ENCODE results near the gene GSTO2. TPM values are rescaled to one million over a fixed set of nuclear protein-coding genes. Genes with fewer than 3 reads are reported as not detected.

The GSTO2 gene
- total and polyA plus RNA-seq, 2 of the 13 experiments (the other 11 are each of a cell fraction or from before 2014, with no cell fraction given) = 2.1 to 7.9 TPM

DNA sequence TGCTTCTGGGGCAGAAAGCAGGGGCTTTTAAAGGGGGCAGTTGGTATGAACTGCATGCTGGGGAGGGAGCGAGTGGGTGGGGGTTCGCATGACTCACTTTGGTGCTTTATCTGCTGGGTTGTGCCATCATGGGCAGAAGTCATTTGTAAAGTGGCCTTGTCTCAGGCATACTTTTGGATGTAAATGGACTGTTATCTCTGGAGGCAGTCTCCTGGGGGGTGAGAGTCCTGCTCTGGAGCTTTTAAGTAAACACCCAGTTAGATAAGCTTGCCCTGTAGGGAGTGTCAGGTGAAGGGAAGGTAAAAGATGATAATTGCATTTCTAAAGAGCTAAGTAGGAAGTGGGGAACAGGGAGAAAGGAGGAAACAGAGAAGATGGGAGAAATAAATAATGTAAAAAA is 15.9 kb upstream of the GSTO2 start (continued):
- TF ChIP-seq, protein P1, sequence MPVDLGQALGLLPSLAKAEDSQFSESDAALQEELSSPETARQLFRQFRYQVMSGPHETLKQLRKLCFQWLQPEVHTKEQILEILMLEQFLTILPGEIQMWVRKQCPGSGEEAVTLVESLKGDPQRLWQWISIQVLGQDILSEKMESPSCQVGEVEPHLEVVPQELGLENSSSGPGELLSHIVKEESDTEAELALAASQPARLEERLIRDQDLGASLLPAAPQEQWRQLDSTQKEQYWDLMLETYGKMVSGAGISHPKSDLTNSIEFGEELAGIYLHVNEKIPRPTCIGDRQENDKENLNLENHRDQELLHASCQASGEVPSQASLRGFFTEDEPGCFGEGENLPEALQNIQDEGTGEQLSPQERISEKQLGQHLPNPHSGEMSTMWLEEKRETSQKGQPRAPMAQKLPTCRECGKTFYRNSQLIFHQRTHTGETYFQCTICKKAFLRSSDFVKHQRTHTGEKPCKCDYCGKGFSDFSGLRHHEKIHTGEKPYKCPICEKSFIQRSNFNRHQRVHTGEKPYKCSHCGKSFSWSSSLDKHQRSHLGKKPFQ (CRISPR knock-in tag; IDR thresholded peaks at IDR 0.05; ENCODE audit: insufficient replicate concordance) = peak; percentile 73
- TF ChIP-seq MTF2 (CRISPR knock-in tag; IDR thresholded peaks at IDR 0.05; ENCODE audit: borderline replicate concordance) (no peak), MATR3 (CRISPR knock-in tag; IDR thresholded peaks at IDR 0.05) (no peak), ZFP41 (CRISPR knock-in tag; IDR thresholded peaks at IDR 0.05; ENCODE audit: borderline replicate concordance) (no peak), FOXJ3 (CRISPR knock-in tag; IDR thresholded peaks at IDR 0.05; ENCODE audit: borderline replicate concordance) (peak; percentile 83; the same call in 1 of the 2 replicates), GABPB1 (CRISPR knock-in tag; IDR thresholded peaks at IDR 0.05) (no peak), TBX3 (IDR thresholded peaks at IDR 0.05; ENCODE audit: borderline replicate concordance) (0 out of 2 replicates have a peak, but pooled peaks have one; percentile 44), PCBP2 (optimal IDR thresholded peaks at IDR 0.05; ENCODE audit: low read depth, low read length, poor library complexity, severe bottlenecking) (no peak)
- TF ChIP-seq, protein P2, sequence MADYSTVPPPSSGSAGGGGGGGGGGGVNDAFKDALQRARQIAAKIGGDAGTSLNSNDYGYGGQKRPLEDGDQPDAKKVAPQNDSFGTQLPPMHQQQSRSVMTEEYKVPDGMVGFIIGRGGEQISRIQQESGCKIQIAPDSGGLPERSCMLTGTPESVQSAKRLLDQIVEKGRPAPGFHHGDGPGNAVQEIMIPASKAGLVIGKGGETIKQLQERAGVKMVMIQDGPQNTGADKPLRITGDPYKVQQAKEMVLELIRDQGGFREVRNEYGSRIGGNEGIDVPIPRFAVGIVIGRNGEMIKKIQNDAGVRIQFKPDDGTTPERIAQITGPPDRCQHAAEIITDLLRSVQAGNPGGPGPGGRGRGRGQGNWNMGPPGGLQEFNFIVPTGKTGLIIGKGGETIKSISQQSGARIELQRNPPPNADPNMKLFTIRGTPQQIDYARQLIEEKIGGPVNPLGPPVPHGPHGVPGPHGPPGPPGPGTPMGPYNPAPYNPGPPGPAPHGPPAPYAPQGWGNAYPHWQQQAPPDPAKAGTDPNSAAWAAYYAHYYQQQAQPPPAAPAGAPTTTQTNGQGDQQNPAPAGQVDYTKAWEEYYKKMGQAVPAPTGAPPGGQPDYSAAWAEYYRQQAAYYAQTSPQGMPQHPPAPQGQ (CRISPR knock-in tag; IDR thresholded peaks at IDR 0.05; ENCODE audit: borderline replicate concordance) = no peak
- TF ChIP-seq, protein P3, sequence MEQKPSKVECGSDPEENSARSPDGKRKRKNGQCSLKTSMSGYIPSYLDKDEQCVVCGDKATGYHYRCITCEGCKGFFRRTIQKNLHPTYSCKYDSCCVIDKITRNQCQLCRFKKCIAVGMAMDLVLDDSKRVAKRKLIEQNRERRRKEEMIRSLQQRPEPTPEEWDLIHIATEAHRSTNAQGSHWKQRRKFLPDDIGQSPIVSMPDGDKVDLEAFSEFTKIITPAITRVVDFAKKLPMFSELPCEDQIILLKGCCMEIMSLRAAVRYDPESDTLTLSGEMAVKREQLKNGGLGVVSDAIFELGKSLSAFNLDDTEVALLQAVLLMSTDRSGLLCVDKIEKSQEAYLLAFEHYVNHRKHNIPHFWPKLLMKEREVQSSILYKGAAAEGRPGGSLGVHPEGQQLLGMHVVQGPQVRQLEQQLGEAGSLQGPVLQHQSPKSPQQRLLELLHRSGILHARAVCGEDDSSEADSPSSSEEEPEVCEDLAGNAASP (CRISPR knock-in tag; IDR thresholded peaks at IDR 0.05; ENCODE audit: borderline replicate concordance) = peak; percentile 85; the same call in 1 of the 2 replicates
- TF ChIP-seq, protein P4, sequence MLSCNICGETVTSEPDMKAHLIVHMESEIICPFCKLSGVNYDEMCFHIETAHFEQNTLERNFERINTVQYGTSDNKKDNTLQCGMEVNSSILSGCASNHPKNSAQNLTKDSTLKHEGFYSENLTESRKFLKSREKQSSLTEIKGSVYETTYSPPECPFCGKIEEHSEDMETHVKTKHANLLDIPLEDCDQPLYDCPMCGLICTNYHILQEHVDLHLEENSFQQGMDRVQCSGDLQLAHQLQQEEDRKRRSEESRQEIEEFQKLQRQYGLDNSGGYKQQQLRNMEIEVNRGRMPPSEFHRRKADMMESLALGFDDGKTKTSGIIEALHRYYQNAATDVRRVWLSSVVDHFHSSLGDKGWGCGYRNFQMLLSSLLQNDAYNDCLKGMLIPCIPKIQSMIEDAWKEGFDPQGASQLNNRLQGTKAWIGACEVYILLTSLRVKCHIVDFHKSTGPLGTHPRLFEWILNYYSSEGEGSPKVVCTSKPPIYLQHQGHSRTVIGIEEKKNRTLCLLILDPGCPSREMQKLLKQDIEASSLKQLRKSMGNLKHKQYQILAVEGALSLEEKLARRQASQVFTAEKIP (CRISPR knock-in tag; IDR thresholded peaks at IDR 0.05; ENCODE audit: borderline replicate concordance) = no peak
- TF ChIP-seq, protein P5, sequence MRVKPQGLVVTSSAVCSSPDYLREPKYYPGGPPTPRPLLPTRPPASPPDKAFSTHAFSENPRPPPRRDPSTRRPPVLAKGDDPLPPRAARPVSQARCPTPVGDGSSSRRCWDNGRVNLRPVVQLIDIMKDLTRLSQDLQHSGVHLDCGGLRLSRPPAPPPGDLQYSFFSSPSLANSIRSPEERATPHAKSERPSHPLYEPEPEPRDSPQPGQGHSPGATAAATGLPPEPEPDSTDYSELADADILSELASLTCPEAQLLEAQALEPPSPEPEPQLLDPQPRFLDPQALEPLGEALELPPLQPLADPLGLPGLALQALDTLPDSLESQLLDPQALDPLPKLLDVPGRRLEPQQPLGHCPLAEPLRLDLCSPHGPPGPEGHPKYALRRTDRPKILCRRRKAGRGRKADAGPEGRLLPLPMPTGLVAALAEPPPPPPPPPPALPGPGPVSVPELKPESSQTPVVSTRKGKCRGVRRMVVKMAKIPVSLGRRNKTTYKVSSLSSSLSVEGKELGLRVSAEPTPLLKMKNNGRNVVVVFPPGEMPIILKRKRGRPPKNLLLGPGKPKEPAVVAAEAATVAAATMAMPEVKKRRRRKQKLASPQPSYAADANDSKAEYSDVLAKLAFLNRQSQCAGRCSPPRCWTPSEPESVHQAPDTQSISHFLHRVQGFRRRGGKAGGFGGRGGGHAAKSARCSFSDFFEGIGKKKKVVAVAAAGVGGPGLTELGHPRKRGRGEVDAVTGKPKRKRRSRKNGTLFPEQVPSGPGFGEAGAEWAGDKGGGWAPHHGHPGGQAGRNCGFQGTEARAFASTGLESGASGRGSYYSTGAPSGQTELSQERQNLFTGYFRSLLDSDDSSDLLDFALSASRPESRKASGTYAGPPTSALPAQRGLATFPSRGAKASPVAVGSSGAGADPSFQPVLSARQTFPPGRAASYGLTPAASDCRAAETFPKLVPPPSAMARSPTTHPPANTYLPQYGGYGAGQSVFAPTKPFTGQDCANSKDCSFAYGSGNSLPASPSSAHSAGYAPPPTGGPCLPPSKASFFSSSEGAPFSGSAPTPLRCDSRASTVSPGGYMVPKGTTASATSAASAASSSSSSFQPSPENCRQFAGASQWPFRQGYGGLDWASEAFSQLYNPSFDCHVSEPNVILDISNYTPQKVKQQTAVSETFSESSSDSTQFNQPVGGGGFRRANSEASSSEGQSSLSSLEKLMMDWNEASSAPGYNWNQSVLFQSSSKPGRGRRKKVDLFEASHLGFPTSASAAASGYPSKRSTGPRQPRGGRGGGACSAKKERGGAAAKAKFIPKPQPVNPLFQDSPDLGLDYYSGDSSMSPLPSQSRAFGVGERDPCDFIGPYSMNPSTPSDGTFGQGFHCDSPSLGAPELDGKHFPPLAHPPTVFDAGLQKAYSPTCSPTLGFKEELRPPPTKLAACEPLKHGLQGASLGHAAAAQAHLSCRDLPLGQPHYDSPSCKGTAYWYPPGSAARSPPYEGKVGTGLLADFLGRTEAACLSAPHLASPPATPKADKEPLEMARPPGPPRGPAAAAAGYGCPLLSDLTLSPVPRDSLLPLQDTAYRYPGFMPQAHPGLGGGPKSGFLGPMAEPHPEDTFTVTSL (CRISPR knock-in tag; IDR thresholded peaks at IDR 0.05; ENCODE audit: borderline replicate concordance) = peak; percentile 88; the same call in 1 of the 2 replicates
- TF ChIP-seq, protein P6, sequence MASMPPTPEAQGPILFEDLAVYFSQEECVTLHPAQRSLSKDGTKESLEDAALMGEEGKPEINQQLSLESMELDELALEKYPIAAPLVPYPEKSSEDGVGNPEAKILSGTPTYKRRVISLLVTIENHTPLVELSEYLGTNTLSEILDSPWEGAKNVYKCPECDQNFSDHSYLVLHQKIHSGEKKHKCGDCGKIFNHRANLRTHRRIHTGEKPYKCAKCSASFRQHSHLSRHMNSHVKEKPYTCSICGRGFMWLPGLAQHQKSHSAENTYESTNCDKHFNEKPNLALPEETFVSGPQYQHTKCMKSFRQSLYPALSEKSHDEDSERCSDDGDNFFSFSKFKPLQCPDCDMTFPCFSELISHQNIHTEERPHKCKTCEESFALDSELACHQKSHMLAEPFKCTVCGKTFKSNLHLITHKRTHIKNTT (CRISPR knock-in tag; IDR thresholded peaks at IDR 0.05) = no peak

Measured in HepG2 (cell line).